BLaER1 (cell line): ENCODE data around the gene MTMR11.
"Not testable (repeated sequence)": the region's sequence is repeated elsewhere in the genome, so short reads cannot be mapped to it uniquely, and the experiment has no call there.

Experiments
- H3K27ac ChIP-seq: shearing (Covaris generic); formaldehyde crosslinking; 2 replicates; pipeline ENCODE4 v1.8.1; 2022
- H3K27me3 ChIP-seq: shearing (Covaris generic); formaldehyde crosslinking; 2 replicates; pipeline ENCODE4 v1.8.1; 2022
- H3K36me3 ChIP-seq: shearing (Covaris generic); formaldehyde crosslinking; 2 replicates; pipeline ENCODE4 v1.8.1; 2022
- H3K4me1 ChIP-seq: shearing (Covaris generic); formaldehyde crosslinking; 2 replicates; pipeline ENCODE4 v1.8.1; 2022
- H3K4me2 ChIP-seq: shearing (Covaris generic); formaldehyde crosslinking; 2 replicates; pipeline ENCODE4 v1.8.1; 2022
- H3K4me3 ChIP-seq: shearing (Covaris generic); formaldehyde crosslinking; 2 replicates; pipeline ENCODE4 v1.8.1; 2022
- H3K9ac ChIP-seq: shearing (Covaris generic); formaldehyde crosslinking; 2 replicates; pipeline ENCODE4 v1.8.1; 2022
- H3K9me3 ChIP-seq: shearing (Covaris generic); formaldehyde crosslinking; 2 replicates; pipeline ENCODE4 v1.8.1; 2022
- H4K20me1 ChIP-seq: shearing (Covaris generic); formaldehyde crosslinking; 2 replicates; pipeline ENCODE4 v1.8.1; 2022
- Cebpa-rat ChIP-seq: shearing (Covaris generic); IDR thresholded peaks from 2 replicates; pipeline ENCODE4 v1.8.1; 2022

Gene MTMR11

DNA sequence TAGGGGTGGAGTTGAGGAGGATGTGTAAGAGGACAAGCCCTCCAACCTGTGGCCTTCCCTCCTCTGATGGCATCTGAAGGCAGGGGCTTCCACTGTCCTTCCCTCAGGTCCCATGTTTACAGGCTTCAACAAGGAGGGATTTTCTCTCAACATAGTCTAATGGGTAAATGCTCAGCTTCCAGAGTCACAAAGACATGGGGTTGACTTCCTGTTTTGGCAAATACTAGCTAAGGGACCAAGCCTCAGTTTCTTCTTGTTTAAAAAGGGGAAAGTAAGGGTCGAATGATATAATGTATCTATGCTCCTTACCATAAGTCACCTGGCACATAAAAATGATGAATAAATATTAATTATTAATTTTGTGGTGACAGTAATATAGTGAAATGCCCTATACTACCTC lies 22.1 kb downstream of the MTMR11 start:
- no peaks in the 10 kb centered on the region for H3K27me3 ChIP-seq
- peaks cover 44% of the 10 kb centered on the region for H3K36me3 ChIP-seq
- no peak overlapping the region for H3K4me3 ChIP-seq
- peaks cover 39% of the 10 kb centered on the region for H3K4me1 ChIP-seq
- peak overlapping the region; percentile 91 for H3K4me2 ChIP-seq
- 0 out of 2 replicates have a peak overlapping the region, but pooled peaks have one; percentile 4 for H3K27ac ChIP-seq
- H4K20me1 ChIP-seq: no peaks in the 10 kb centered on the region
- no peak for TF ChIP-seq Cebpa-rat
- no peak overlapping the region for H3K9ac ChIP-seq
- no peaks in the 10 kb centered on the region for H3K9me3 ChIP-seq

DNA sequence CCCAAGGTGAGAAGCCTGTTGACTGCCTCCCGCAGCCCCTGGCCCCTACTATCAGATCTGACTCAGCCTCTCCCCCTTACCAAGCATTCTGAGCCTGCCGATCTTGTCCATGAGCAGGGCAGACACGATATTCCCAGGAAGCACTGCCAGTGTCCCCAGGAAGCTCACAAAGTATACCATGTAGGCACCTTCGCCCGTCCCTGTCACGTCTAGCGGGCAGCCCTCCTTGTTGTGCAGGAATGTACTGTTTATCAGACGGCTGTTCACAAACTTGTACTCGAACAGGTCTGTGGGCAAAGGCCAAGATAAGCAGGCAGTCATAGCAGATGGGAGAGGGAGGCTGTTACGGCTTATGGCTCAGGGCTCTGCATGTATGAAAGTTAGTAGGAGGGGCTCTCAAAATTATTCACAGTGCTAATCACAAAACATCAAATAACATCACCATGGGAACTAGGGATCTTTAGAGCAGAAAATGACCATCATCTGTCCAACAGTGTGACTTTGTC lies 30.1 kb downstream of the MTMR11 start:
- H3K27me3 ChIP-seq: no peaks in the 10 kb centered on the region
- no peaks in the 10 kb centered on the region for H3K9me3 ChIP-seq
- no peak overlapping the region for H3K9ac ChIP-seq
- peaks cover 91% of the 10 kb centered on the region for H3K36me3 ChIP-seq
- H4K20me1 ChIP-seq: no peaks in the 10 kb centered on the region
- no peak overlapping the region for H3K4me2 ChIP-seq
- H3K27ac ChIP-seq: no peak overlapping the region
- H3K4me1 ChIP-seq: no peaks in the 10 kb centered on the region
- no peak overlapping the region for H3K4me3 ChIP-seq
- TF ChIP-seq Cebpa-rat: no peak

DNA sequence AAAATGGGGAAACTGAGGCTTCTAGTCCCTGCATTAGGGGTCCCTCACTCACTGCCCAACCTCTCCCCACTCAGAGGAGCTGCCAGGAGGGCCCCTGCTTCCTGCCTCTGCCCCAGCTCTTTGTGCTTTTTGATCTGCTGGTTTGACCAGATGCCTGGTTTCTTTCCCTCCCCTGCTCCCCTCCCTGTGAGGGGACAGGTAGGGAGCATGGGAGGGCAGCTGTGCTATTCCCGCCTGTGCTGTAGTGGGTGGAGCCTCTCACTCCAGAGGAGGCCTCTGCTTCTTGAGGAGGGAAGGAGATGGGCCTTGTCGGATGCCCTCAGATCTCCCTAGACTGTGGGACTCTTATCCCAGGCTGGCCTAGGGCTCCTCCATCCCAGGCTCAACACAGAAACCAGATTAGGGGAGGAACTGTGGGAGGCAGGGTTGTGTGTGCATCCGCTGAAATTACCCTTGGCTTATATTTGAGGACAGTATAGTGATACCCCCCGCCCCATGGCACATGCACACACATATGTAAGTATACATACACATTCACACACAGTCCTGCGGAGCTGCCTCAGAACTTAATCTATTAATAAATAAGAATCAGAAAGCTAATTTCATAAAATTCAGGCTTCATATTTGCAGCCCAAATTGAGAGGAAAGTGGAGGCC lies 32.7 kb downstream of the MTMR11 start:
- Histone ChIP-seq H3K4me2 (no peak overlapping the region), H3K36me3 (peaks cover 64% of the 10 kb centered on the region), H4K20me1 (no peaks in the 10 kb centered on the region), H3K9ac (0 out of 2 replicates have a peak overlapping the region, but pooled peaks have one; percentile 3), H3K9me3 (no peaks in the 10 kb centered on the region), H3K27ac (no peak overlapping the region), H3K4me1 (peaks cover 13% of the 10 kb centered on the region), H3K27me3 (no peaks in the 10 kb centered on the region), H3K4me3 (no peak overlapping the region)
- no peak for TF ChIP-seq Cebpa-rat

DNA sequence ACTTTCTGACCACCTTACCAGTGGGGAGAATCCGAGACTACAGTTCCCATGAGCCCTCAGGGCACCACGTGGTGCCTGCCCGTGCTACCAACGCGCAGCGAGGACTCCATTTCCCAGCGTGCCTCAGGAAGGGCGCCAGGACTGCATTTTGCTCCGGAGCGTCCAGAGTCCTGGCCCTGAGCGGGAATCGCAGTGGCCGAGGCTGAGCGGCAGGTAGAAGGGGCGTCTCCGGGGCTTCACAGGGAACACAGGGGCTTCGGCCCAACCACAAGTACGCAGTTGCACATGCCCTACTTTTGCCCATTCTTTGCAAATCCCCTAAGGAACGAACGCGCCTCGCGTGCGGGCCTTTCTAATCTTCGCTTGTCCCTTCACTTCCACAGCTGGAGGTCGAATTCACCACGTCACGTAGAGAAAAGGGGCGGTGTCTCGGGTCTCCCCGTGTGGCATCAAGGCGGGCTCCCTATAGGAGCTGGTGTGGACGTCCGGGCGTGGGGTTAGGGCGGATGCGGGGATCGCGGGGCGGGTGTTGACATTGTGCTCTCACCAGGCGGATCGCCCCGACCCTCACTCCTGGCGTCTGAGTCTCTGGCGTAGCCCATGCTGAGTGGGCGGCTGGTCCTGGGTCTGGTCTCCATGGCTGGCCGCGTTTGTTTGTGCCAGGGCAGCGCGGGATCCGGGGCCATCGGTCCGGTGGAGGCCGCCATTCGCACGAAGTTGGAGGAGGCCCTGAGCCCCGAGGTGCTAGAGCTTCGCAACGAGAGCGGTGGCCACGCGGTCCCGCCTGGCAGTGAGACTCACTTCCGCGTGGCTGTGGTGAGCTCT lies 37.0 kb downstream of the MTMR11 start, which contains the start of gene BOLA1:
BOLA1 (plus strand) TSS at position 109 of the 825 bp plus-strand sequence; CDS start at position 601, 492 bp downstream.
- H3K9ac ChIP-seq: peak within 1 kb of the TSS; percentile 85
- peak within 1 kb of the TSS; percentile 76 for H3K4me3 ChIP-seq
- peaks cover 13% of the 10 kb centered on the region for H3K4me1 ChIP-seq
- H3K27me3 ChIP-seq: no peaks in the 10 kb centered on the region
- peaks cover 23% of the 10 kb centered on the region for H3K36me3 ChIP-seq
- H3K27ac ChIP-seq: peak within 1 kb of the TSS; percentile 83
- no peak for TF ChIP-seq Cebpa-rat
- H3K9me3 ChIP-seq: no peaks in the 10 kb centered on the region
- H4K20me1 ChIP-seq: no peaks in the 10 kb centered on the region
- peak within 1 kb of the TSS; percentile 95 for H3K4me2 ChIP-seq

DNA sequence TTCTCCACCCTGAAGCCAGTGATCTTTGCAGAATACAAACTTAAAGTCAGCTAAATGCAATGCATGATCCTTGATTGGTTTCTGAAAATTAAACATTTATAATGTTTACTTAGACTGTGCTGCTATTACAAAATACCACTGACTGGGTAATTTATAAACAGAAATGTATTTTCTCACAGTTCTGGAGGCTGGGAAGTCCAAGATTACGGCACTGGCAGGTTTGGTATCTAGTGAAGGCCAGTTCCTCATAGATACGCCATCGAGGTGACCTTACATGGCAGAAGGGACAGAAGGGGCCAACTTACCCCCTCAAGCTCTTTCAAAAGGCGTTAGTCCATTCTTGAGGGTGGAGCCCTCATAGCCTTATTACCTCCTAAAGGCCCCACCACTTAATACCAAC lies 40.1 kb downstream of the MTMR11 start:
- Histone ChIP-seq H4K20me1 (no peaks in the 10 kb centered on the region), H3K27ac (no peak overlapping the region), H3K27me3 (no peaks in the 10 kb centered on the region), H3K4me1 (peaks cover 16% of the 10 kb centered on the region), H3K9ac (no peak overlapping the region), H3K4me2 (no peak overlapping the region), H3K9me3 (no peaks in the 10 kb centered on the region), H3K4me3 (no peak overlapping the region), H3K36me3 (no peaks in the 10 kb centered on the region)
- TF ChIP-seq Cebpa-rat: no peak

- TF ChIP-seq Cebpa-rat: no peak
- H3K27ac ChIP-seq: peak overlapping the region; percentile 96
These were observed 47.7 kb downstream of the MTMR11 start for GRCh38 chr1:149888999-149889289.

GRCh38 chr1:149888247-149888998 lies 48.3 kb downstream of the MTMR11 start:
- Histone ChIP-seq H3K9ac (peak overlapping the region; percentile 97), H3K4me2 (peak overlapping the region; percentile 93), H4K20me1 (peaks cover 27% of the 10 kb centered on the region), H3K4me3 (peak overlapping the region; percentile 77), H3K27me3 (no peaks in the 10 kb centered on the region), H3K4me1 (peaks cover 34% of the 10 kb centered on the region), H3K9me3 (no peaks in the 10 kb centered on the region), H3K36me3 (no peaks in the 10 kb centered on the region), H3K27ac (peak overlapping the region; percentile 96)
- no peak for TF ChIP-seq Cebpa-rat

More at GRCh38 chr1:149888999-149889289, 47.7 kb downstream of the MTMR11 start:
- peak overlapping the region; percentile 93 for H3K4me2 ChIP-seq
- peaks cover 24% of the 10 kb centered on the region for H4K20me1 ChIP-seq
- H3K27me3 ChIP-seq: no peaks in the 10 kb centered on the region
- H3K4me3 ChIP-seq: peak overlapping the region; percentile 77
- H3K4me1 ChIP-seq: peaks cover 28% of the 10 kb centered on the region
- no peaks in the 10 kb centered on the region for H3K9me3 ChIP-seq
- H3K36me3 ChIP-seq: no peaks in the 10 kb centered on the region
- H3K9ac ChIP-seq: peak overlapping the region; percentile 97

DNA sequence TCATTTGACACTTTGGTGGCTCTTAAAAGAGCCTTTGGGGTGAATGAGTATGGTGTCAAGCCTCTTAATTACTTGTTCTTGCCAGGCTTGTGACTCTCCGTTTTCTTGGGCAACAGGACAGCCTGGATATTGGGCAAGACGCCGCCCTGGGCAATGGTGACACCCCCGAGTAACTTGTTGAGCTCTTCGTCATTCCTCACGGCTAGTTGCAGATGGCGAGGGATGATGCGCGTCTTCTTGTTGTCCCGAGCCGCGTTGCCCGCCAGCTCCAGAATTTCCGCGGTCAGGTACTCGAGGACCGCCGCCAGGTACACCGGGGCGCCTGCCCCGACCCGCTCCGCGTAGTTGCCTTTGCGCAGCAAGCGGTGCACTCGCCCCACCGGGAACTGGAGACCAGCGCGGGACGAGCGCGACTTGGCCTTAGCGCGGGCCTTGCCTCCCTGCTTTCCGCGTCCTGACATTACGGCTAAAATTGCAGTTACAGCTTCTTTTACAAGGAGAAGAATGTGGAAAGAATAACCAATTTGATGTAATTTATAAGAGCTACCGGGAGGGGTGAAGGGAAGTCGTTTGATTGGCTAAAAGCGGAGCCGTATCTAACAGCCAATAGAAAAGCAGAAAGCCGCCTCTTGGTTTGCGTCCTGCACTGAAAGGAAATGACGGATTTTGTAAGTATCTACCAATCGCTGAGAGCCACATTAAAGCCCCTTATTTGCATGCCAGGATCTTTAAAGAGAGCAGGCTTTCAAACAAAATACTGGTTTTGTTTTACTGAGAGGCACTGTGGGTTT lies 49.0 kb downstream of the MTMR11 start:
- Histone ChIP-seq H3K27me3 (no peaks in the 10 kb centered on the region), H3K27ac (peak overlapping the region; percentile 96), H3K36me3 (no peaks in the 10 kb centered on the region), H3K4me3 (peak overlapping the region; percentile 77), H3K4me1 (peaks cover 34% of the 10 kb centered on the region), H3K9ac (peak overlapping the region; percentile 97), H4K20me1 (peaks cover 27% of the 10 kb centered on the region), H3K4me2 (peak overlapping the region; percentile 93), H3K9me3 (no peaks in the 10 kb centered on the region)
- peak; percentile 56; the same call in 1 of the 2 replicates for TF ChIP-seq Cebpa-rat

DNA sequence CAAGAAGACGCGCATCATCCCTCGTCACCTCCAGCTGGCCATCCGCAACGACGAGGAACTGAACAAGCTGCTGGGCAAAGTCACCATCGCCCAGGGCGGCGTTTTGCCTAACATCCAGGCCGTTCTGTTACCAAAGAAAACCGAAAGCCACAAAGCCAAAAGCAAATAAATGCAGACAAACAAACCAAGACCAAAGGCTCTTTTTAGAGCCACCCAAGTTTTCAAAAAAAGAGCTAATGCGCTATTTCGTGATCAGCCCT lies 49.6 kb downstream of the MTMR11 start:
- Histone ChIP-seq H4K20me1 (peaks cover 31% of the 10 kb centered on the region), H3K4me2 (peak overlapping the region; percentile 93), H3K4me1 (peaks cover 34% of the 10 kb centered on the region), H3K9ac (peak overlapping the region; percentile 97), H3K4me3 (peak overlapping the region; percentile 77), H3K27ac (peak overlapping the region; percentile 96)
- H3K36me3 ChIP-seq, H3K9me3 ChIP-seq, H3K27me3 ChIP-seq: not testable (repeated sequence)
